ENCODE measurements around the gene HCN3.

Gene HCN3

DNA sequence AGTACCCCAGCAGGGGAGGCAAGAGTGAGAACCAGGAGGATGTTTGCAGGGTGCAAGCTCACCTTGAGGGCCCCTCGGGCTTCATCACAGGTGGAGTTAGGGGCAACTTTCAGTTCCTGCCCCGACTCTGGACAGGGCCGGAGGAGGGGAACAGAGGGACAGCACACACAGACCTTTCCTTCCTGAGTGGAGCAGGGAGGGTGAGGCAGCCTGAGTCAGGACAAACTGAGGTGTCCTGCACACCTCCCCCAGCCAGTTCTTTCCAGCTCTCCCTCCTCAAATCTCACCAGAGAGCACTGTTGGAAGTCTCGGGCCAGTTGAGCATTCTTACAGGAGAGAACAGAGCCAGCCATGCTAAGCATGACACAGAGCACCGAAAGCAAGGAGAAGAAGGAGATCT, 23.5 kb upstream of the HCN3 start:
- TF ChIP-seq ZBTB20 (tag by site-specific recombination; IDR thresholded peaks at IDR 0.05) = 0 out of 2 replicates have a peak, but pooled peaks have one; percentile 21
- no peak for TF ChIP-seq IKZF3 (tag by site-specific recombination; IDR thresholded peaks at IDR 0.05)
- TF ChIP-seq, protein P1, sequence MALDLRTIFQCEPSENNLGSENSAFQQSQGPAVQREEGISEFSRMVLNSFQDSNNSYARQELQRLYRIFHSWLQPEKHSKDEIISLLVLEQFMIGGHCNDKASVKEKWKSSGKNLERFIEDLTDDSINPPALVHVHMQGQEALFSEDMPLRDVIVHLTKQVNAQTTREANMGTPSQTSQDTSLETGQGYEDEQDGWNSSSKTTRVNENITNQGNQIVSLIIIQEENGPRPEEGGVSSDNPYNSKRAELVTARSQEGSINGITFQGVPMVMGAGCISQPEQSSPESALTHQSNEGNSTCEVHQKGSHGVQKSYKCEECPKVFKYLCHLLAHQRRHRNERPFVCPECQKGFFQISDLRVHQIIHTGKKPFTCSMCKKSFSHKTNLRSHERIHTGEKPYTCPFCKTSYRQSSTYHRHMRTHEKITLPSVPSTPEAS (tag by site-specific recombination; IDR thresholded peaks at IDR 0.05) = no peak
- TF ChIP-seq ZNF366 (tag by site-specific recombination; conservative IDR thresholded peaks at IDR 0.05) = 0 out of 2 replicates have a peak, but pooled peaks have one; percentile 4
- no peak for TF ChIP-seq ZNF548 (tag by site-specific recombination; IDR thresholded peaks at IDR 0.05)
- TF ChIP-seq ZXDB (tag by site-specific recombination; IDR thresholded peaks at IDR 0.05) = 0 out of 2 replicates have a peak, but pooled peaks have one; percentile 2
- POLR2A ChIA-PET = interaction anchor here (1.0 to 2.6 kb wide), 2 partner anchors 10 to 52 kb away, joined by 3 to 11 read pairs; no protein-coding TSS in a partner anchor
- no peaks in the 10 kb centered on the region for H3K4me1 ChIP-seq (ENCODE audit: control insufficient read depth, insufficient read depth, low read length)
- CTCF ChIA-PET = interaction anchor here (1.2 kb wide), 1 partner anchor 12 kb away, joined by 3 read pairs; no protein-coding TSS in a partner anchor
- H3K36me3 ChIP-seq (ENCODE audit: control insufficient read depth in 2 of 2, insufficient read depth in 1 of 2, low read length in 2 of 2) = peaks cover 6 to 55% of the 10 kb centered on the region in 2 experiments; a peak in 2 of 3 replicates
- H3K4me3 ChIP-seq (ENCODE audit: low read depth, low read length) = peak overlapping the region; percentile 73
- peak overlapping the region; percentile 72; the same call in 1 of the 2 replicates for H3K27ac ChIP-seq (ENCODE audit: extremely low read depth, low read depth, low read length)
- H3K9me3 ChIP-seq (ENCODE audit: control insufficient read depth, insufficient read depth, low read depth, low read length) = no peaks in the 10 kb centered on the region

DNA sequence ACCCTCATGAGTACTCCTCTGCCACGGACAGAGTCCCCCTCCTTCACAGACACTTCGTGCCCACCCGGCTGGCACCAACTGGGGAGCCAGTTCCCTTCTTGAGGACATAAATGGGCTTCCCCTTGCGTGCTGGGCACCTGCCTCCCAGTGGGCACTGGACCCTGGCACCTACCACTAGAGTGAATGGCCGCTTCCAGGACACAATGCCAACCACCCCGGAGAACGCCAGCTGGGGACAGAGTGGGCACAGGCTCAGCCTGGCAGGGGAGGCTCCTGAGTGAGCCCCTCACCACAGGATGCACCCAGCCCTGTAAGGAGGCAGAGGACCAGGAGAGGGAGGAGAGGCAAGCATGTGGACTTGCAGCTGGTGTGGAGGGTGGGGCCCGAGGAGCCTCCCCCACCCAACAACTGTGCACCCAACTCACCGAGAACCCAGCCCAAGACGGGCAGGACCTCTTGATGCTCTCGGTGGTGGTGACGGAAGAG, 23.0 kb upstream of the HCN3 start:
- peak overlapping the region; percentile 72; the same call in 1 of the 2 replicates for H3K27ac ChIP-seq (ENCODE audit: extremely low read depth, low read depth, low read length)
- POLR2A ChIA-PET = interaction anchor here (0.9 to 3.7 kb wide), 5 partner anchors 10 to 61 kb away, joined by 3 to 28 read pairs (median 3); partner anchors contain the start of genes CLK2 and FDPS
- TF ChIP-seq ZNF561 (tag by site-specific recombination; IDR thresholded peaks at IDR 0.05; ENCODE audit: borderline replicate concordance) = no peak
- no peak for TF ChIP-seq KLF7 (tag by site-specific recombination; IDR thresholded peaks at IDR 0.05; ENCODE audit: borderline replicate concordance)
- TF ChIP-seq WT1 (tag by site-specific recombination; IDR thresholded peaks at IDR 0.05) = no peak; the same call in 1 of the 2 replicates
- TF ChIP-seq ZNF544 (tag by site-specific recombination; IDR thresholded peaks at IDR 0.05) = no peak
- no peak for TF ChIP-seq HOXD13 (CRISPR knock-in tag; IDR thresholded peaks at IDR 0.05; ENCODE audit: borderline replicate concordance)
- TF ChIP-seq ZNF341 (tag by site-specific recombination; IDR thresholded peaks at IDR 0.05; ENCODE audit: low read depth) = peak; percentile 96
- TF ChIP-seq GLI2 (tag by site-specific recombination; IDR thresholded peaks at IDR 0.05; ENCODE audit: borderline replicate concordance, low read depth) = no peak
- TF ChIP-seq KLF9 (tag by site-specific recombination; IDR thresholded peaks at IDR 0.05; ENCODE audit: low read depth) = peak; percentile 23; the same call in 1 of the 2 replicates
- TF ChIP-seq ZNF707 (tag by site-specific recombination; IDR thresholded peaks at IDR 0.05) = no peak
- TF ChIP-seq, protein P2, sequence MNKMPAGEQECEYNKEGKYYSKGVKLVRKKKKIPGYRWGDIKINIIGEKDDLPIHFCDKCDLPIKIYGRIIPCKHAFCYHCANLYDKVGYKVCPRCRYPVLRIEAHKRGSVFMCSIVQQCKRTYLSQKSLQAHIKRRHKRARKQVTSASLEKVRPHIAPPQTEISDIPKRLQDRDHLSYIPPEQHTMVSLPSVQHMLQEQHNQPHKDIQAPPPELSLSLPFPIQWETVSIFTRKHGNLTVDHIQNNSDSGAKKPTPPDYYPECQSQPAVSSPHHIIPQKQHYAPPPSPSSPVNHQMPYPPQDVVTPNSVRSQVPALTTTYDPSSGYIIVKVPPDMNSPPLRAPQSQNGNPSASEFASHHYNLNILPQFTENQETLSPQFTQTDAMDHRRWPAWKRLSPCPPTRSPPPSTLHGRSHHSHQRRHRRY (tag by site-specific recombination; IDR thresholded peaks at IDR 0.05) = no peak
- TF ChIP-seq, protein P3, sequence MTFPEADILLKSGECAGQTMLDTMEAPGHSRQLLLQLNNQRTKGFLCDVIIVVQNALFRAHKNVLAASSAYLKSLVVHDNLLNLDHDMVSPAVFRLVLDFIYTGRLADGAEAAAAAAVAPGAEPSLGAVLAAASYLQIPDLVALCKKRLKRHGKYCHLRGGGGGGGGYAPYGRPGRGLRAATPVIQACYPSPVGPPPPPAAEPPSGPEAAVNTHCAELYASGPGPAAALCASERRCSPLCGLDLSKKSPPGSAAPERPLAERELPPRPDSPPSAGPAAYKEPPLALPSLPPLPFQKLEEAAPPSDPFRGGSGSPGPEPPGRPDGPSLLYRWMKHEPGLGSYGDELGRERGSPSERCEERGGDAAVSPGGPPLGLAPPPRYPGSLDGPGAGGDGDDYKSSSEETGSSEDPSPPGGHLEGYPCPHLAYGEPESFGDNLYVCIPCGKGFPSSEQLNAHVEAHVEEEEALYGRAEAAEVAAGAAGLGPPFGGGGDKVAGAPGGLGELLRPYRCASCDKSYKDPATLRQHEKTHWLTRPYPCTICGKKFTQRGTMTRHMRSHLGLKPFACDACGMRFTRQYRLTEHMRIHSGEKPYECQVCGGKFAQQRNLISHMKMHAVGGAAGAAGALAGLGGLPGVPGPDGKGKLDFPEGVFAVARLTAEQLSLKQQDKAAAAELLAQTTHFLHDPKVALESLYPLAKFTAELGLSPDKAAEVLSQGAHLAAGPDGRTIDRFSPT (tag by site-specific recombination; IDR thresholded peaks at IDR 0.05) = peak; percentile 85
- TF ChIP-seq SP3 (tag by site-specific recombination; IDR thresholded peaks at IDR 0.05) = no peak
- no peak for TF ChIP-seq ZNF112 (tag by site-specific recombination; IDR thresholded peaks at IDR 0.05)
- TF ChIP-seq ZNF560 (tag by site-specific recombination; IDR thresholded peaks at IDR 0.05; ENCODE audit: borderline replicate concordance) = no peak
- no peak for TF ChIP-seq ZNF335 (tag by site-specific recombination; conservative IDR thresholded peaks at IDR 0.05)
- TF ChIP-seq ZNF174 (tag by site-specific recombination; IDR thresholded peaks at IDR 0.05) = no peak
- no peak for TF ChIP-seq ZNF169 (tag by site-specific recombination; IDR thresholded peaks at IDR 0.05)
- TF ChIP-seq, protein P4, sequence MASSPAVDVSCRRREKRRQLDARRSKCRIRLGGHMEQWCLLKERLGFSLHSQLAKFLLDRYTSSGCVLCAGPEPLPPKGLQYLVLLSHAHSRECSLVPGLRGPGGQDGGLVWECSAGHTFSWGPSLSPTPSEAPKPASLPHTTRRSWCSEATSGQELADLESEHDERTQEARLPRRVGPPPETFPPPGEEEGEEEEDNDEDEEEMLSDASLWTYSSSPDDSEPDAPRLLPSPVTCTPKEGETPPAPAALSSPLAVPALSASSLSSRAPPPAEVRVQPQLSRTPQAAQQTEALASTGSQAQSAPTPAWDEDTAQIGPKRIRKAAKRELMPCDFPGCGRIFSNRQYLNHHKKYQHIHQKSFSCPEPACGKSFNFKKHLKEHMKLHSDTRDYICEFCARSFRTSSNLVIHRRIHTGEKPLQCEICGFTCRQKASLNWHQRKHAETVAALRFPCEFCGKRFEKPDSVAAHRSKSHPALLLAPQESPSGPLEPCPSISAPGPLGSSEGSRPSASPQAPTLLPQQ (tag by site-specific recombination; IDR thresholded peaks at IDR 0.05) = peak; percentile 20; the same call in 1 of the 2 replicates
- TF ChIP-seq MYNN (tag by site-specific recombination; IDR thresholded peaks at IDR 0.05; ENCODE audit: borderline replicate concordance) = no peak
- peak; percentile 23 for TF ChIP-seq ZIC2 (tag by site-specific recombination; IDR thresholded peaks at IDR 0.05)
- TF ChIP-seq ZBTB20 (tag by site-specific recombination; IDR thresholded peaks at IDR 0.05) = peak; percentile 9; the same call in 1 of the 2 replicates
- no peak for TF ChIP-seq FEZF1 (tag by site-specific recombination; IDR thresholded peaks at IDR 0.05)

More for the DNA sequence above, 23.0 kb upstream of the HCN3 start:
- H3K36me3 ChIP-seq (ENCODE audit: control insufficient read depth in 2 of 2, insufficient read depth in 1 of 2, low read length in 2 of 2) = peaks cover 6 to 54% of the 10 kb centered on the region in 2 experiments; a peak in 2 of 3 replicates
- no peaks in the 10 kb centered on the region for H3K9me3 ChIP-seq (ENCODE audit: control insufficient read depth, insufficient read depth, low read depth, low read length)
- H3K4me3 ChIP-seq (ENCODE audit: low read depth, low read length) = peak overlapping the region; percentile 73
- CTCF ChIA-PET = interaction anchor here (1.2 kb wide), 1 partner anchor 12 kb away, joined by 3 read pairs; no protein-coding TSS in a partner anchor
- H3K4me1 ChIP-seq (ENCODE audit: control insufficient read depth, insufficient read depth, low read length) = no peaks in the 10 kb centered on the region

Data from HEK293 (cell line).